A549 treated with CpdA at 1 μM for 4 hours (cell line): Measurements from ENCODE around the gene MINPP1. TPM values are rescaled to one million over a fixed set of nuclear protein-coding genes. Genes with fewer than 3 reads are reported as not detected.

Experiments
- total RNA-seq: library from RNA; stranded (reverse); fragments of 200-300 nt; extraction: Qiagen RNA extraction; gene quantifications from 5 replicates; pipeline ENCODE4 v1.2.3, GENCODE V29; 2022; ENCODE audit warnings: low read depth

MINPP1 gene
- total RNA-seq, result 25.4 to 29.3 TPM (median 26.7 TPM) in 5 replicates

GRCh38 chr10:87504640-87505365, at the start of gene MINPP1:
Gene MINPP1, plus strand, starts transcription at chr10:87504893. Its CDS starts 23 bp downstream, at chr10:87504916.

Other genes with a start within 250 kb of the MINPP1 start
- gene NUTM2D, start 147.1 kb upstream of the MINPP1 start, total RNA-seq, result 1.1 to 1.5 TPM (median 1.4 TPM) in 5 replicates
- 23.1 to 27.9 TPM (median 26.3 TPM) in 5 replicates for gene PAPSS2, start 155.0 kb downstream of the MINPP1 start, total RNA-seq